Activated CD8-positive, alpha-beta memory T cell treated with anti-CD3 and anti-CD28 coated beads, Interleukin-2, amount 50 U/mL, for 1 hour (primary cell): ENCODE measurements around the gene ATP13A4.

Source experiments
- DNase-seq: peaks from one replicate; pipeline ENCODE4 v3.0.0-alpha.2; 2020; ENCODE audit errors: extremely low read depth

Gene ATP13A4

GRCh38 chr3:193391902-193392301 lies 162.8 kb downstream of the ATP13A4 start:
- DNase-seq = no peak

GRCh38 chr3:193389335-193389734 lies 165.4 kb downstream of the ATP13A4 start:
- no peak for DNase-seq

- no peak for DNase-seq
These were observed 166.3 kb downstream of the ATP13A4 start for GRCh38 chr3:193388361-193388760.

GRCh38 chr3:193387596-193387995 lies 167.1 kb downstream of the ATP13A4 start:
- no peak for DNase-seq

- DNase-seq = no peak
These were observed 176.0 kb downstream of the ATP13A4 start, which contains the start of gene ATP13A5 for GRCh38 chr3:193378706-193379105. ATP13A5 (minus strand) TSS chr3:193378753; CDS start chr3:193378725, 28 bp downstream.

- no peak for DNase-seq
These were observed 177.1 kb downstream of the ATP13A4 start for GRCh38 chr3:193377591-193377990.

- DNase-seq = no peak
These were observed 179.1 kb downstream of the ATP13A4 start for GRCh38 chr3:193375614-193376013.

- DNase-seq = no peak
These were observed 181.9 kb downstream of the ATP13A4 start for GRCh38 chr3:193372783-193373182.

GRCh38 chr3:193367868-193368267 lies 186.8 kb downstream of the ATP13A4 start:
- DNase-seq = no peak

- DNase-seq = no peak
These were observed 197.4 kb downstream of the ATP13A4 start for GRCh38 chr3:193357291-193357690.

- DNase-seq = no peak
These were observed 200.3 kb downstream of the ATP13A4 start for GRCh38 chr3:193354423-193354822.
